ENCODE measurements around the gene ZFP36L2.
"Not testable (repeated sequence)": the region's sequence is repeated elsewhere in the genome, so short reads cannot be mapped to it uniquely, and the experiment has no call there.

- not testable (repeated sequence) for TF ChIP-seq CTCF (conservative IDR thresholded peaks at IDR 0.05); EZH2 (IDR thresholded peaks at IDR 0.05; ENCODE audit: low read depth)
Observed at GRCh38 chr2:43189861-43190260, 36.5 kb downstream of the ZFP36L2 start.
